Tibial nerve (tissue), 4 donors: ENCODE measurements around the gene STON2. TPM values are rescaled to one million over a fixed set of nuclear protein-coding genes. Genes with fewer than 3 reads are reported as not detected.

Source experiments
- DNase-seq, 2 donors: peaks; one replicate each; pipeline ENCODE4 v3.0.0-alpha.2; 2019; ENCODE audit warnings: low spot score in 2 of 2
- H3K27ac ChIP-seq, 4 donors: fragments of 200-600 bp; sonication (generic) in 3 of 4; one replicate each; pipeline ENCODE4 v1.5.1; 2017 to 2019; ENCODE audit warnings: mild to moderate bottlenecking in 1 of 4
- H3K27me3 ChIP-seq, 2 donors: fragments of 200-600 bp; sonication (generic) in 1 of 2; one replicate each; pipeline versions ENCODE4 v1.5.1 to v1.6.0; 2017 to 2019
- H3K36me3 ChIP-seq, 3 donors: fragments of 200-600 bp; sonication (generic); one replicate each; pipeline ENCODE4 v1.5.1; 2018 to 2019
- H3K4me1 ChIP-seq, 4 donors: fragments of 200-600 bp; sonication (generic) in 3 of 4; one replicate each; pipeline ENCODE4 v1.5.1; 2017 to 2019
- H3K4me3 ChIP-seq, 4 donors: fragments of 200-600 bp; sonication (generic) in 3 of 4; one replicate each; pipeline ENCODE4 v1.5.1; 2017 to 2019; ENCODE audit warnings: mild to moderate bottlenecking in 1 of 4, moderate library complexity in 1 of 4
- H3K9me3 ChIP-seq, 4 donors: fragments of 200-600 bp; sonication (generic) in 3 of 4; one replicate each; pipeline ENCODE4 v1.5.1; 2017 to 2019
- CTCF ChIP-seq, 5 experiments: fragments of 200-600 bp in 3 of 5; fragments of 450-650 bp in 2 of 5; sonication (generic) in 3 of 5; IDR thresholded peaks; one replicate each; pipeline ENCODE4 v1.5.1; 2016 to 2019; ENCODE audit warnings: antibody characterized with exemption in 5 of 5, mild to moderate bottlenecking in 3 of 5, moderate library complexity in 2 of 5
- EP300 ChIP-seq, 2 donors: sonication (generic); formaldehyde crosslinking; IDR thresholded peaks; one replicate each; pipeline ENCODE4 v1.6.1; 2017; ENCODE audit warnings: antibody characterized with exemption in 2 of 2, mild to moderate bottlenecking in 1 of 2
- POLR2A ChIP-seq, 2 donors: fragments of 450-650 bp; IDR thresholded peaks; one replicate each; pipeline ENCODE4 v1.6.1; 2017; ENCODE audit warnings: antibody characterized with exemption in 2 of 2, mild to moderate bottlenecking in 2 of 2, moderate library complexity in 2 of 2
- WGBS, 2 donors: methylation state at CpG; one replicate each; pipeline ENCODE4 v1.1.5; 2018; 5-methylcytosine and 5-hydroxymethylcytosine counted together
- total RNA-seq, 4 donors: library from RNA; depleted of rRNA; stranded (reverse); fragments of >200 nt; gene quantifications; one replicate each; pipeline ENCODE4 v1.1.0, GENCODE V29; 2016

The STON2 gene
- total RNA-seq, 4 donors from 2014 or later = 21.6 to 62.0 (median 34.7) TPM

GRCh38 chr14:81415781-81416180 is 15.7 kb upstream of the STON2 start:
- no peak for DNase-seq
- H3K27ac ChIP-seq = no peak overlapping the region
- TF ChIP-seq EP300 (IDR thresholded peaks at IDR 0.05) (no peak), POLR2A (IDR thresholded peaks at IDR 0.05) (no peak), CTCF (IDR thresholded peaks at IDR 0.05) (no peak)
- 74 to 79% methylated on average over 4 of the region's 4 CpGs for WGBS, 2 donors
- no peaks in the 10 kb centered on the region for H3K36me3 ChIP-seq
- H3K27me3 ChIP-seq = no peaks in the 10 kb centered on the region
- peaks cover 0 to 7% (median 0%) of the 10 kb centered on the region in 4 donors for H3K4me1 ChIP-seq
- no peak overlapping the region for H3K4me3 ChIP-seq
- no peaks in the 10 kb centered on the region for H3K9me3 ChIP-seq

- Histone ChIP-seq H3K36me3 (no peaks in the 10 kb centered on the region), H3K4me1 (peaks cover 0 to 7% (median 0%) of the 10 kb centered on the region in 4 donors), H3K27me3 (no peaks in the 10 kb centered on the region), H3K9me3 (no peaks in the 10 kb centered on the region), H3K4me3 (no peak overlapping the region), H3K27ac (no peak overlapping the region)
- no peak for DNase-seq
- TF ChIP-seq EP300 (IDR thresholded peaks at IDR 0.05) (no peak), POLR2A (IDR thresholded peaks at IDR 0.05) (no peak)
- WGBS, 2 donors = 94 to 95% methylated on average over 4 of the region's 4 CpGs
Observed at GRCh38 chr14:81414123-81414522, 14.0 kb upstream of the STON2 start.

- DNase-seq = no peak
- H3K9me3 ChIP-seq = no peaks in the 10 kb centered on the region
- no peak for TF ChIP-seq POLR2A (IDR thresholded peaks at IDR 0.05)
- TF ChIP-seq EP300 (IDR thresholded peaks at IDR 0.05) = no peak
- TF ChIP-seq CTCF (IDR thresholded peaks at IDR 0.05) = no peak
- H3K27me3 ChIP-seq = no peaks in the 10 kb centered on the region
- H3K4me1 ChIP-seq = peaks cover 0 to 7% (median 0%) of the 10 kb centered on the region in 4 donors
- 87 to 92% methylated on average over 19 of the region's 19 CpGs for WGBS, 2 donors
- H3K4me3 ChIP-seq = no peak overlapping the region
- H3K36me3 ChIP-seq = no peaks in the 10 kb centered on the region
- no peak overlapping the region for H3K27ac ChIP-seq
Observed at GRCh38 chr14:81412779-81413178, 12.7 kb upstream of the STON2 start.

GRCh38 chr14:81408595-81408994 is 8.5 kb upstream of the STON2 start:
- TF ChIP-seq EP300 (IDR thresholded peaks at IDR 0.05) = no peak
- no peak for TF ChIP-seq CTCF (IDR thresholded peaks at IDR 0.05)
- TF ChIP-seq POLR2A (IDR thresholded peaks at IDR 0.05) = no peak
- H3K27me3 ChIP-seq = no peaks in the 10 kb centered on the region
- WGBS, 2 donors = 61 to 92% methylated on average over 1 of the region's 1 CpG
- H3K27ac ChIP-seq = no peak overlapping the region
- peaks cover 0 to 6% (median 0%) of the 10 kb centered on the region in 4 donors for H3K4me1 ChIP-seq
- no peaks in the 10 kb centered on the region for H3K9me3 ChIP-seq
- H3K4me3 ChIP-seq = no peak overlapping the region
- no peak for DNase-seq
- H3K36me3 ChIP-seq = no peaks in the 10 kb centered on the region

- 53 to 67% methylated on average over 4 of the region's 4 CpGs for WGBS, 2 donors
- Histone ChIP-seq H3K27ac (peak overlapping the region in 2 of 4 donors; percentile 33 to 36), H3K4me1 (peaks cover 0 to 7% (median 2%) of the 10 kb centered on the region in 4 donors), H3K36me3 (no peaks in the 10 kb centered on the region), H3K9me3 (no peaks in the 10 kb centered on the region), H3K27me3 (no peaks in the 10 kb centered on the region), H3K4me3 (no peak overlapping the region)
- TF ChIP-seq CTCF (IDR thresholded peaks at IDR 0.05) (no peak), EP300 (IDR thresholded peaks at IDR 0.05) (no peak), POLR2A (IDR thresholded peaks at IDR 0.05) (no peak)
- DNase-seq = peak; percentile 45 to 65
Observed at GRCh38 chr14:81406863-81407262, 6.7 kb upstream of the STON2 start.

GRCh38 chr14:81402123-81402495 is 2.0 kb upstream of the STON2 start:
- WGBS, 2 donors = 70 to 76% methylated on average over 2 of the region's 2 CpGs
- Histone ChIP-seq H3K27me3 (no peaks in the 10 kb centered on the region), H3K36me3 (no peaks in the 10 kb centered on the region), H3K9me3 (no peaks in the 10 kb centered on the region), H3K4me1 (peaks cover 0 to 32% (median 9%) of the 10 kb centered on the region in 4 donors), H3K4me3 (no peak overlapping the region), H3K27ac (peak overlapping the region in 2 of 4 donors; percentile 73 to 85)
- TF ChIP-seq CTCF (IDR thresholded peaks at IDR 0.05) (no peak), POLR2A (IDR thresholded peaks at IDR 0.05) (no peak), EP300 (IDR thresholded peaks at IDR 0.05) (no peak)
- no peak for DNase-seq
